ENCODE measurements around the gene SIRPB2.

DNA sequence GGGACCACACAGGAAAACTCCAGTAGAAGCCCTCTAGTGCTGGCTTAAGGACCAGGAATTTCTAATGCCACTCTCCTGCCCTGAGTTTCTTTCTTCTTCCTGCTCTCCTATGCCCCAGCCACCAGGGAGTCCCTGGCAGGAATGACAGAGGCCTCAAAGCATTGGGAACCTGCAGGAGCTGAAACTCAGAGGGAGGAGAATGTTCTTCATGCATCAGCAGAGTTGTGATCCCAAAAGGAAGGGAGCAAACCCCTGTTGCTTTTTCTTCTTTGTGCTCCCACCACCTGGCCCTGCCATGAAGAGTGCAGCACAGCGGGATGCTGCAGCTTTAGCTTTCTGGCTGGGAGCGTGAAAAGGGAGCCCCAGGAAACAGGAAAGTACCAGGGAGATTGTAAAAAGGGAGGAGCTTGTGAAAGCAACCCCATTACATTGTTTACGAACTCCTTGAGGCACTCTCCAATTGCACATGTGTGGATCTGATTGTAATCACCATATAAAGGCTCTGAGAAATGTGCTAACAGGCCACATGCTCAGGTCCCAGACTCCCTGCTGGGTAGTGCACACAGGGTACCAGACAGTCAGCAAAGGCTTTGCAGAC, 63.7 kb downstream of the SIRPB2 start:
- TF ChIP-seq, protein P1, sequence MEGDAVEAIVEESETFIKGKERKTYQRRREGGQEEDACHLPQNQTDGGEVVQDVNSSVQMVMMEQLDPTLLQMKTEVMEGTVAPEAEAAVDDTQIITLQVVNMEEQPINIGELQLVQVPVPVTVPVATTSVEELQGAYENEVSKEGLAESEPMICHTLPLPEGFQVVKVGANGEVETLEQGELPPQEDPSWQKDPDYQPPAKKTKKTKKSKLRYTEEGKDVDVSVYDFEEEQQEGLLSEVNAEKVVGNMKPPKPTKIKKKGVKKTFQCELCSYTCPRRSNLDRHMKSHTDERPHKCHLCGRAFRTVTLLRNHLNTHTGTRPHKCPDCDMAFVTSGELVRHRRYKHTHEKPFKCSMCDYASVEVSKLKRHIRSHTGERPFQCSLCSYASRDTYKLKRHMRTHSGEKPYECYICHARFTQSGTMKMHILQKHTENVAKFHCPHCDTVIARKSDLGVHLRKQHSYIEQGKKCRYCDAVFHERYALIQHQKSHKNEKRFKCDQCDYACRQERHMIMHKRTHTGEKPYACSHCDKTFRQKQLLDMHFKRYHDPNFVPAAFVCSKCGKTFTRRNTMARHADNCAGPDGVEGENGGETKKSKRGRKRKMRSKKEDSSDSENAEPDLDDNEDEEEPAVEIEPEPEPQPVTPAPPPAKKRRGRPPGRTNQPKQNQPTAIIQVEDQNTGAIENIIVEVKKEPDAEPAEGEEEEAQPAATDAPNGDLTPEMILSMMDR (IDR thresholded peaks at IDR 0.05): no peak
- no peak for TF ChIP-seq POLR2AphosphoS5 (IDR thresholded peaks at IDR 0.05)
- no peak for TF ChIP-seq EP300 (IDR thresholded peaks at IDR 0.05)
